ENCODE results near the gene OR52E8.

Gene OR52E8

DNA sequence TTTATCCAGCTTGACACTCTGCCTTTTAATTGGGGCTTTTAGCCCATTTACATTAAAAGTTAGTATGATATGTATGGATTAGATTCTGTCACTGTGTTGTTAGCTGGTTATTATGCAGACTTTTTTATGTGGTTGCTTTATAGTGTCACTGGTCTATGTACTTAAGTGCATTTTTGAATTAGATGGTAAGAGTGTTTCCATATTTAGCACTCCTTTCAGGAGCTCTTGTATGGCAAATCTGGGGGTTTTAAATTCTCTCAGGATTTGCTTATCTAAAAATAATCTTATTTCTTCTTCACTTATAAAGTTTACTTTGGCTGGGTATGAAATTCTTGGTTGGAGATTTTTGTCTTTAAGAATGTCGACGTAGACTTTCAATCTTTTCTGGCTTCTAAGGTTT, 19.8 kb downstream of the OR52E8 start:
- POLR2A ChIA-PET: no interaction called here
- no peaks in the 10 kb centered on the region for H3K36me3 ChIP-seq (ENCODE audit: control insufficient read depth in 2 of 2, insufficient read depth in 1 of 2, low read length in 2 of 2)
- CTCF ChIA-PET: no interaction called here
- no peaks in the 10 kb centered on the region for H3K9me3 ChIP-seq (ENCODE audit: control insufficient read depth, insufficient read depth, low read depth, low read length)
- no peaks in the 10 kb centered on the region for H3K4me1 ChIP-seq (ENCODE audit: control insufficient read depth, insufficient read depth, low read length)
- TF ChIP-seq ZNF148 (tag by site-specific recombination; IDR thresholded peaks at IDR 0.05; ENCODE audit: borderline replicate concordance): no peak
- no peak for TF ChIP-seq ZSCAN23 (tag by site-specific recombination; IDR thresholded peaks at IDR 0.05)
- TF ChIP-seq ZNF777 (tag by site-specific recombination; IDR thresholded peaks at IDR 0.05; ENCODE audit: borderline replicate concordance): no peak
- TF ChIP-seq ZNF521 (tag by site-specific recombination; IDR thresholded peaks at IDR 0.05): no peak
- no peak for TF ChIP-seq ZNF366 (tag by site-specific recombination; conservative IDR thresholded peaks at IDR 0.05)
- no peak for TF ChIP-seq GLIS2 (tag by site-specific recombination; IDR thresholded peaks at IDR 0.05)
- no peak for TF ChIP-seq ELK4 (IDR thresholded peaks at IDR 0.05; ENCODE audit: borderline replicate concordance, low read depth, low read length)
- TF ChIP-seq ZNF140 (tag by site-specific recombination; IDR thresholded peaks at IDR 0.05): no peak
- TF ChIP-seq ZNF600 (tag by site-specific recombination; IDR thresholded peaks at IDR 0.05): no peak
- no peak for TF ChIP-seq WT1 (tag by site-specific recombination; IDR thresholded peaks at IDR 0.05)
- TF ChIP-seq ZNF654 (tag by site-specific recombination; IDR thresholded peaks at IDR 0.05; ENCODE audit: low read depth): no peak
- no peak overlapping the region for H3K4me3 ChIP-seq (ENCODE audit: low read depth, low read length)
- no peak overlapping the region for H3K27ac ChIP-seq (ENCODE audit: extremely low read depth, low read depth, low read length)

DNA sequence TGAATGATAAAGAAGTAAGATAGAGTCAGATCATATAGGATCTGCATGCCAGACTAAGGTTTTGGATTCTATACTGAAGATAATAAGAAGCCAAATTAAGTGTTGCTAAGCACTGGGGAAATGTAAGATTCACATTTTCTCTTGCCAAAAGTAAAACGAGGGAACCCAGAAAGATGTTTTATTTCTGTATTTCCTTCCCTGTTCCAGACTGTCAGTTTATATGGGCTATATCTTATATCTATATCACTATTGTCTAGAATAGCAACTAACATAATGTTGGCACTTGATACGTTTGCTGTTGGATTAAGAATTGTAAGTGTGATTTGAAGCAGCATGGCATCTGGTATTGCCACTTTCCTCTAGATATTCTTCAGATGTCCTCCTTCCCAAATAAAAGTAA, 24.0 kb downstream of the OR52E8 start:
- TF ChIP-seq ZNF23 (tag by site-specific recombination; IDR thresholded peaks at IDR 0.05; ENCODE audit: borderline replicate concordance) (no peak), HOXA7 (CRISPR knock-in tag; IDR thresholded peaks at IDR 0.05; ENCODE audit: borderline replicate concordance) (no peak), ZNF335 (tag by site-specific recombination; conservative IDR thresholded peaks at IDR 0.05) (no peak), ZNF530 (tag by site-specific recombination; IDR thresholded peaks at IDR 0.05; ENCODE audit: low read depth) (no peak), ZSCAN16 (tag by site-specific recombination; IDR thresholded peaks at IDR 0.05) (no peak), ZFP69B (tag by site-specific recombination; IDR thresholded peaks at IDR 0.05) (no peak), ZNF157 (tag by site-specific recombination; IDR thresholded peaks at IDR 0.05) (no peak), PRDM2 (tag by site-specific recombination; IDR thresholded peaks at IDR 0.05; ENCODE audit: borderline replicate concordance) (no peak), ZNF138 (tag by site-specific recombination; IDR thresholded peaks at IDR 0.05; ENCODE audit: borderline replicate concordance) (no peak), BCL11A (tag by site-specific recombination; IDR thresholded peaks at IDR 0.05; ENCODE audit: low read depth) (no peak), ZNF558 (tag by site-specific recombination; IDR thresholded peaks at IDR 0.05) (no peak), ZNF571 (tag by site-specific recombination; IDR thresholded peaks at IDR 0.05) (no peak), ZNF132 (tag by site-specific recombination; IDR thresholded peaks at IDR 0.05; ENCODE audit: borderline replicate concordance) (no peak), ZNF266 (tag by site-specific recombination; IDR thresholded peaks at IDR 0.05; ENCODE audit: low read depth) (no peak), ZNF624 (tag by site-specific recombination; IDR thresholded peaks at IDR 0.05) (no peak)
- Histone ChIP-seq H3K4me3 (ENCODE audit: low read depth, low read length) (no peak overlapping the region), H3K9me3 (ENCODE audit: control insufficient read depth, insufficient read depth, low read depth, low read length) (no peaks in the 10 kb centered on the region), H3K27ac (ENCODE audit: extremely low read depth, low read depth, low read length) (no peak overlapping the region), H3K4me1 (ENCODE audit: control insufficient read depth, insufficient read depth, low read length) (no peaks in the 10 kb centered on the region), H3K36me3 (ENCODE audit: control insufficient read depth in 2 of 2, insufficient read depth in 1 of 2, low read length in 2 of 2) (no peaks in the 10 kb centered on the region)
- ChIA-PET POLR2A (no interaction called here), CTCF (no interaction called here)

Data from HEK293 (cell line).